Fibroblast of villous mesenchyme (primary cell): Measurements from ENCODE around the gene SH3GL3. TPM values are rescaled to one million over a fixed set of nuclear protein-coding genes. Genes with fewer than 3 reads are reported as not detected.

Source experiments
- DNase-seq: peaks from one replicate; pipeline ENCODE4 v3.0.0-alpha.2; 2010; ENCODE audit warnings: low read depth
- H3K4me3 ChIP-seq: 2 replicates; pipeline ENCODE4 v1.5.1; 2011; ENCODE audit warnings: low read depth, mild to moderate bottlenecking, low read length
- CTCF ChIP-seq: IDR thresholded peaks from 2 replicates; pipeline ENCODE4 v1.5.1; 2012; ENCODE audit warnings: low read depth, mild to moderate bottlenecking, low read length; ENCODE audit not compliant: insufficient read depth
- total RNA-seq: library from RNA; depleted of rRNA; stranded (reverse); fragments of >200 nt; gene quantifications from 2 replicates; pipeline ENCODE4 v1.2.3, GENCODE V29; 2012

SH3GL3 gene
- total RNA-seq, 1 donor: under 0.01 TPM

GRCh38 chr15:83658430-83659416 is 211.6 kb downstream of the SH3GL3 start:
- H3K4me3 ChIP-seq: no peak overlapping the region
- no peak for DNase-seq
- TF ChIP-seq CTCF: no peak

DNA sequence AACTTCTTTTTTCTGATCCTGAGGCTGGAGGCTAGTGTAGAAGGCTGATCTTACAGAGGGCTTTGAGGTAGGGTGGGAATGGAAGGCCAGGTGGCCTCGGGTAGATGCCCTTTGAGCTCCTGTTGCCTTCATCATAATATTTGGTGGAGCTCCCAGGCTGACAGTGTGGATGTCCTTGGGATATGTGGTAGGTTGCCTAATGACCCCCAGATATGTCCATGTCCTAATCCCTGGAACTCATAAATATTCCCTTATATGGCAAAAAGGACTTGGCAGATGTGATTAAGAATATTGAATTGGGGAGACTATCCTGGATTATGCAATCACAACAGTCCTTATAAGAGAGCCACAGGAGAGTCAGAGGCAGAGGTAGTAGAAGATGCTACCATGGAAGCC is 212.3 kb downstream of the SH3GL3 start:
- no peak overlapping the region for H3K4me3 ChIP-seq
- TF ChIP-seq CTCF: no peak
- DNase-seq: no peak

GRCh38 chr15:83665480-83665879 is 218.3 kb downstream of the SH3GL3 start:
- H3K4me3 ChIP-seq: no peak overlapping the region
- no peak for DNase-seq
- TF ChIP-seq CTCF: no peak

Other genes with a start within 250 kb of the SH3GL3 start
- 23.7 and 24.2 TPM in 2 replicates for gene HDGFL3, start 239.5 kb upstream of the SH3GL3 start, total RNA-seq
- gene BNC1, start 162.7 kb upstream of the SH3GL3 start, total RNA-seq: 5.2 and 6.9 TPM in 2 replicates
- under 0.01 TPM in 2 replicates for gene ADAMTSL3, start 206.8 kb downstream of the SH3GL3 start, total RNA-seq